CD4-positive, alpha-beta T cell (primary cell): Measurements from ENCODE around the gene BMP4. TPM values are rescaled to one million over a fixed set of nuclear protein-coding genes. Genes with fewer than 3 reads are reported as not detected.

Experiments
- ATAC-seq: fragments of 200-7000 bp; cut with Tn5 transposase; one replicate; pipeline ENCODE4 v1.10.0; 2022; ENCODE audit warnings: mild to moderate bottlenecking; ENCODE audit not compliant: poor library complexity
- CTCF ChIA-PET: fragments of 350-600 bp; sonication (Branson Sonifier 250); formaldehyde crosslinking; loops from one replicate; lab custom pipeline; 2021; ENCODE audit warnings: antibody characterized with exemption, inconsistent platforms; lab: Charles Lee
- POLR2A ChIA-PET: fragments of 350-600 bp; sonication (Branson Sonifier 250); formaldehyde crosslinking; loops from one replicate; lab custom pipeline; 2021; ENCODE audit warnings: antibody characterized with exemption, inconsistent platforms; lab: Charles Lee
- DNase-seq, 14 experiments: peaks; one replicate each; pipeline ENCODE4 v3.0.0-alpha.2; 2013 to 2020; ENCODE audit warnings: mixed read lengths in 2 of 14
- H3K27ac ChIP-seq, 2 donors: one replicate each; pipeline versions ENCODE4 v1.5.1 to v1.7.0; 2013; ENCODE audit warnings: low read length in 2 of 2, low read depth in 1 of 2, mild to moderate bottlenecking in 1 of 2
- H3K27me3 ChIP-seq, 2 experiments: 1 replicate in 1 of 2; 2 replicates in 1 of 2; pipeline versions ENCODE4 v1.6.1 to v1.7.0; 2013; ENCODE audit warnings: low read length in 2 of 2, control low read depth in 1 of 2, mild to moderate bottlenecking in 1 of 2, moderate library complexity in 1 of 2; ENCODE audit not compliant: insufficient read depth in 2 of 2, control insufficient read depth in 1 of 2
- H3K36me3 ChIP-seq: one replicate; pipeline ENCODE4 v1.6.1; 2013; ENCODE audit warnings: low read length, control low read depth; ENCODE audit not compliant: insufficient read depth
- H3K4me1 ChIP-seq: one replicate; pipeline ENCODE4 v1.6.1; 2013; ENCODE audit warnings: low read length, control low read depth; ENCODE audit not compliant: insufficient read depth
- H3K4me3 ChIP-seq: one replicate; pipeline ENCODE4 v1.5.1; 2013; ENCODE audit warnings: mild to moderate bottlenecking, low read length, moderate library complexity
- H3K9me3 ChIP-seq, 2 experiments: 1 replicate in 1 of 2; 2 replicates in 1 of 2; pipeline versions ENCODE4 v1.6.1 to v1.7.0; 2013; ENCODE audit warnings: low read length in 2 of 2, mild to moderate bottlenecking in 2 of 2, control low read depth in 1 of 2, moderate library complexity in 1 of 2; ENCODE audit not compliant: control insufficient read depth in 1 of 2, insufficient read depth in 1 of 2
- H3K27ac Mint-ChIP-seq: one replicate; pipeline ENCODE4 v1.8.0; 2020; ENCODE audit warnings: mixed read lengths
- H3K27me3 Mint-ChIP-seq: one replicate; pipeline ENCODE4 v1.8.0; 2021; ENCODE audit warnings: mixed read lengths
- H3K36me3 Mint-ChIP-seq: one replicate; pipeline ENCODE4 v1.8.0; 2021; ENCODE audit warnings: low read depth, mixed read lengths
- H3K4me1 Mint-ChIP-seq: one replicate; pipeline ENCODE4 v1.8.0; 2021; ENCODE audit warnings: low read depth, mixed read lengths
- H3K4me3 Mint-ChIP-seq: one replicate; pipeline ENCODE4 v1.8.0; 2020; ENCODE audit warnings: mild to moderate bottlenecking, mixed read lengths
- H3K9me3 Mint-ChIP-seq: one replicate; pipeline ENCODE4 v1.8.0; 2020; ENCODE audit warnings: mixed read lengths
- intact Hi-C, 2 experiments: fragments of 100-400 bp; cut with DNase I in 1 of 2; cut with micrococcal nuclease in 1 of 2; formaldehyde crosslinking; loops; one replicate each; pipeline versions ENCODE4 v1.15.1 to v1.9.0; 2023 to 2025; cut with DNase I, micrococcal nuclease
- microRNA-seq: library from miRNA; unstranded; fragments of <30 nt; microRNA quantifications from one replicate; pipeline ENCODE4 v1.2.0, GENCODE V29; 2021; ENCODE audit warnings: borderline microRNAs expressed, borderline replicate concordance
- total RNA-seq, 174 experiments: library from RNA in 2 of 174; stranded (reverse) in 2 of 174; gene quantifications; one replicate each; pipeline ENCODE4 v1.2.3 and lab custom pipeline; 2021 to 2026
- TF ChIP-seq, protein P1 (sequence below): fragments of 200-600 bp; IDR thresholded peaks from one replicate; pipeline ENCODE4 v1.8.0; 2022; ENCODE audit warnings: antibody characterized with exemption, mild to moderate bottlenecking

Gene BMP4
- total RNA-seq, 2 experiments from 2014 or later: not detected

- H3K36me3 ChIP-seq: no peaks in the 10 kb centered on the region
- POLR2A ChIA-PET: no interaction called here
- no peaks in the 10 kb centered on the region for H3K4me1 ChIP-seq
- H3K27ac ChIP-seq: no peak overlapping the region
- TF ChIP-seq, protein P1, sequence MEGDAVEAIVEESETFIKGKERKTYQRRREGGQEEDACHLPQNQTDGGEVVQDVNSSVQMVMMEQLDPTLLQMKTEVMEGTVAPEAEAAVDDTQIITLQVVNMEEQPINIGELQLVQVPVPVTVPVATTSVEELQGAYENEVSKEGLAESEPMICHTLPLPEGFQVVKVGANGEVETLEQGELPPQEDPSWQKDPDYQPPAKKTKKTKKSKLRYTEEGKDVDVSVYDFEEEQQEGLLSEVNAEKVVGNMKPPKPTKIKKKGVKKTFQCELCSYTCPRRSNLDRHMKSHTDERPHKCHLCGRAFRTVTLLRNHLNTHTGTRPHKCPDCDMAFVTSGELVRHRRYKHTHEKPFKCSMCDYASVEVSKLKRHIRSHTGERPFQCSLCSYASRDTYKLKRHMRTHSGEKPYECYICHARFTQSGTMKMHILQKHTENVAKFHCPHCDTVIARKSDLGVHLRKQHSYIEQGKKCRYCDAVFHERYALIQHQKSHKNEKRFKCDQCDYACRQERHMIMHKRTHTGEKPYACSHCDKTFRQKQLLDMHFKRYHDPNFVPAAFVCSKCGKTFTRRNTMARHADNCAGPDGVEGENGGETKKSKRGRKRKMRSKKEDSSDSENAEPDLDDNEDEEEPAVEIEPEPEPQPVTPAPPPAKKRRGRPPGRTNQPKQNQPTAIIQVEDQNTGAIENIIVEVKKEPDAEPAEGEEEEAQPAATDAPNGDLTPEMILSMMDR: no peak
- ATAC-seq: no peak
- Mint-ChIP-seq H3K9me3 (peaks cover 3% of the 10 kb centered on the region), H3K4me3 (no peak overlapping the region), H3K27me3 (peaks cover 9% of the 10 kb centered on the region), H3K36me3 (no peaks in the 10 kb centered on the region), H3K27ac (no peak overlapping the region), H3K4me1 (no peaks in the 10 kb centered on the region)
- peaks cover 0 to 4% of the 10 kb centered on the region in 2 experiments for H3K27me3 ChIP-seq
- intact Hi-C loops: no loop called here
- H3K9me3 ChIP-seq: no peaks in the 10 kb centered on the region
- DNase-seq: no peak
- no peak overlapping the region for H3K4me3 ChIP-seq
- CTCF ChIA-PET: no interaction called here
Measured at GRCh38 chr14:53900499-53900898, 56.1 kb downstream of the BMP4 start.

Small RNAs within 50 kb of the gene (microRNA-seq; reads per million reads assigned to microRNA genes)
- gene MIR5580: not detected
